RWPE2 (cell line): Measurements from ENCODE around the gene ATP2C1.

Source experiments
- ATAC-seq: fragments of 200-7000 bp; cut with Tn5 transposase; 3 replicates; pipeline ENCODE4 v1.9.1; 2021; ENCODE audit warnings: low read depth
- DNase-seq: peaks from one replicate; pipeline ENCODE4 v3.0.0-alpha.2; 2020; ENCODE audit warnings: low spot score
- H3K27ac ChIP-seq: fragments of 450-650 bp; 2 replicates; pipeline ENCODE4 v1.5.1; 2017; ENCODE audit warnings: mild to moderate bottlenecking; ENCODE audit not compliant: poor library complexity, severe bottlenecking
- H3K27me3 ChIP-seq: fragments of 250-450 bp; sonication (Bioruptor Pico); 2 replicates; pipeline ENCODE4 v1.5.1; 2021; ENCODE audit warnings: mild to moderate bottlenecking, moderate library complexity; ENCODE audit not compliant: insufficient read depth, poor library complexity, severe bottlenecking
- H3K36me3 ChIP-seq: fragments of 250-450 bp; sonication (Bioruptor Pico); 2 replicates; pipeline ENCODE4 v1.5.1; 2020; ENCODE audit warnings: low read depth, mild to moderate bottlenecking, moderate library complexity
- H3K4me1 ChIP-seq: fragments of 250-450 bp; sonication (Bioruptor Pico); 2 replicates; pipeline ENCODE4 v1.5.1; 2021; ENCODE audit warnings: mild to moderate bottlenecking, moderate library complexity; ENCODE audit not compliant: insufficient read depth, poor library complexity, severe bottlenecking
- H3K4me3 ChIP-seq: fragments of 250-450 bp; sonication (Bioruptor Pico); 2 replicates; pipeline ENCODE4 v1.5.1; 2021; ENCODE audit warnings: mild to moderate bottlenecking, moderate library complexity; ENCODE audit not compliant: severe bottlenecking
- H3K9me3 ChIP-seq: fragments of 250-450 bp; sonication (Bioruptor Pico); 2 replicates; pipeline ENCODE4 v1.5.1; 2021; ENCODE audit warnings: mild to moderate bottlenecking, moderate library complexity; ENCODE audit not compliant: severe bottlenecking
- TF ChIP-seq, protein P1 (sequence below): fragments of 450-650 bp; IDR thresholded peaks from one replicate; pipeline ENCODE4 v1.5.1; 2017; ENCODE audit warnings: mild to moderate bottlenecking, moderate library complexity; ENCODE audit not compliant: poor library complexity, severe bottlenecking

ATP2C1 gene

DNA sequence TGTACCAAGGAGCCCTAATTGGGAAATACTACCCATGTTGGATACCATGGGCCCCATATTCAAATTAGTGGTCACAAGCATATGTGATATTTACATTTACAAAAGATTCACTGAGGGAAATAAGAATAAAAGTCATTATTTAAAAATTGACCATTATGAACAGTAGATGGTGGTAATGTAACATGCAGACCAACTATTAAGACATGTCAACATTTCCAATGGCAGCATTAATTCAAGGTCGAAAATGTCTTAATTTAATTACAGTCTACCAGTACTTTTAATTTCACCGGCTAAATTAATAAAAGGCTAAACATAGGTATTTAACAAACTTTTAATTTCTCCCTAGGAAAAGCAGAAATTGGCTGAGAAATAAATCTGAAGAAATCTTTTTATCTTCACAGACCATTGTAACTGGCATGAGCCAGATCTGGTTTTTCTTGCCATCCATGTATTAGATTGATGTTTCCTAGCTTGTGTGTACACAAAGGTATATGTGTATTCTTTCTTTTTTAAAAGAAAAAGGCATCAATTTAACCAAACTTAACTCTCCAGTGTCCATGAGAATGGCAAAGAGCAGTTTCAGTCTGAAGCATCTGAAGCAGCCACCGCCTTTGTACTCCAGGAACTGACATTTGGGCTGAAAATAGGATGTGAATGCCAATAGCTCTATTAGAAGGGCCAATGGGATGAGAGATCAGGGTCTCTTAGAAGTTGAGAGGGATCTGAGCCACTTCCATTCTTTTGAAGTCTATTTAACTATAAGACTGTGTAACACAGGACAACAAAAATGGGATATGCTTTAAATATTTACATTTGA, 159.4 kb downstream of the ATP2C1 start:
- H3K4me3 ChIP-seq, result no peak overlapping the region
- no peaks in the 10 kb centered on the region for H3K4me1 ChIP-seq
- H3K36me3 ChIP-seq, result no peaks in the 10 kb centered on the region
- TF ChIP-seq, protein P1, sequence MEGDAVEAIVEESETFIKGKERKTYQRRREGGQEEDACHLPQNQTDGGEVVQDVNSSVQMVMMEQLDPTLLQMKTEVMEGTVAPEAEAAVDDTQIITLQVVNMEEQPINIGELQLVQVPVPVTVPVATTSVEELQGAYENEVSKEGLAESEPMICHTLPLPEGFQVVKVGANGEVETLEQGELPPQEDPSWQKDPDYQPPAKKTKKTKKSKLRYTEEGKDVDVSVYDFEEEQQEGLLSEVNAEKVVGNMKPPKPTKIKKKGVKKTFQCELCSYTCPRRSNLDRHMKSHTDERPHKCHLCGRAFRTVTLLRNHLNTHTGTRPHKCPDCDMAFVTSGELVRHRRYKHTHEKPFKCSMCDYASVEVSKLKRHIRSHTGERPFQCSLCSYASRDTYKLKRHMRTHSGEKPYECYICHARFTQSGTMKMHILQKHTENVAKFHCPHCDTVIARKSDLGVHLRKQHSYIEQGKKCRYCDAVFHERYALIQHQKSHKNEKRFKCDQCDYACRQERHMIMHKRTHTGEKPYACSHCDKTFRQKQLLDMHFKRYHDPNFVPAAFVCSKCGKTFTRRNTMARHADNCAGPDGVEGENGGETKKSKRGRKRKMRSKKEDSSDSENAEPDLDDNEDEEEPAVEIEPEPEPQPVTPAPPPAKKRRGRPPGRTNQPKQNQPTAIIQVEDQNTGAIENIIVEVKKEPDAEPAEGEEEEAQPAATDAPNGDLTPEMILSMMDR, result peak; percentile 61
- H3K27ac ChIP-seq, result no peak overlapping the region
- ATAC-seq (no peak), DNase-seq (no peak)
- no peaks in the 10 kb centered on the region for H3K9me3 ChIP-seq
- H3K27me3 ChIP-seq, result no peaks in the 10 kb centered on the region
